Parathyroid adenoma (tissue), 2 donors: ENCODE results near the gene TDRD12.

ENCODE experiments used
- H2AFZ ChIP-seq: fragments of 300-600 bp; sonication (generic); one replicate; pipeline ENCODE4 v1.7.0; 2017; ENCODE audit warnings: antibody characterized with exemption, mild to moderate bottlenecking
- H3K27ac ChIP-seq: fragments of 300-600 bp; sonication (generic); one replicate; pipeline ENCODE4 v1.7.0; 2017
- H3K27me3 ChIP-seq: fragments of 300-600 bp; sonication (generic); one replicate; pipeline ENCODE4 v1.7.0; 2017; ENCODE audit warnings: low read length; ENCODE audit not compliant: control insufficient read depth, insufficient read depth
- H3K36me3 ChIP-seq: fragments of 300-600 bp; sonication (generic); one replicate; pipeline ENCODE4 v1.7.0; 2017; ENCODE audit warnings: low read length; ENCODE audit not compliant: control insufficient read depth, insufficient read depth
- H3K4me1 ChIP-seq: fragments of 300-600 bp; sonication (generic); one replicate; pipeline ENCODE4 v1.7.0; 2017; ENCODE audit warnings: control low read depth
- H3K4me2 ChIP-seq: fragments of 300-600 bp; sonication (generic); one replicate; pipeline ENCODE4 v1.7.0; 2017; ENCODE audit warnings: low read length
- H3K4me3 ChIP-seq: fragments of 300-600 bp; sonication (generic); one replicate; pipeline ENCODE4 v1.7.0; 2017; ENCODE audit warnings: low read depth, low read length
- H3K79me2 ChIP-seq: fragments of 300-600 bp; sonication (generic); one replicate; pipeline ENCODE4 v1.7.0; 2017; ENCODE audit warnings: control low read depth
- H3K9ac ChIP-seq: fragments of 300-600 bp; sonication (generic); one replicate; pipeline ENCODE4 v1.7.0; 2017; ENCODE audit warnings: mild to moderate bottlenecking
- H3K9me3 ChIP-seq: fragments of 300-600 bp; sonication (generic); one replicate; pipeline ENCODE4 v1.7.0; 2017; ENCODE audit warnings: low read length; ENCODE audit not compliant: control insufficient read depth
- CTCF ChIP-seq: fragments of 300-600 bp; sonication (generic); IDR thresholded peaks from one replicate; pipeline ENCODE4 v1.7.0; 2017; ENCODE audit warnings: antibody characterized with exemption, mild to moderate bottlenecking
- donor health status: primary hyperparathyroidism.

Gene TDRD12

GRCh38 chr19:32817569-32818476, 98.3 kb downstream of the TDRD12 start:
- H3K9me3 ChIP-seq, result no peaks in the 10 kb centered on the region
- H3K9ac ChIP-seq, result no peak overlapping the region
- no peaks in the 10 kb centered on the region for H3K4me1 ChIP-seq
- H3K36me3 ChIP-seq, result no peaks in the 10 kb centered on the region
- no peak overlapping the region for H2AFZ ChIP-seq
- H3K27me3 ChIP-seq, result no peaks in the 10 kb centered on the region
- H3K4me2 ChIP-seq, result no peak overlapping the region
- H3K79me2 ChIP-seq, result no peaks in the 10 kb centered on the region
- H3K4me3 ChIP-seq, result no peak overlapping the region
- no peak overlapping the region for H3K27ac ChIP-seq
- TF ChIP-seq CTCF, result no peak

GRCh38 chr19:32818536-32818935, 99.0 kb downstream of the TDRD12 start:
- no peaks in the 10 kb centered on the region for H3K27me3 ChIP-seq
- no peaks in the 10 kb centered on the region for H3K9me3 ChIP-seq
- no peak overlapping the region for H3K27ac ChIP-seq
- H2AFZ ChIP-seq, result no peak overlapping the region
- no peak for TF ChIP-seq CTCF
- H3K79me2 ChIP-seq, result no peaks in the 10 kb centered on the region
- no peaks in the 10 kb centered on the region for H3K36me3 ChIP-seq
- H3K4me3 ChIP-seq, result no peak overlapping the region
- no peaks in the 10 kb centered on the region for H3K4me1 ChIP-seq
- no peak overlapping the region for H3K9ac ChIP-seq
- no peak overlapping the region for H3K4me2 ChIP-seq

DNA sequence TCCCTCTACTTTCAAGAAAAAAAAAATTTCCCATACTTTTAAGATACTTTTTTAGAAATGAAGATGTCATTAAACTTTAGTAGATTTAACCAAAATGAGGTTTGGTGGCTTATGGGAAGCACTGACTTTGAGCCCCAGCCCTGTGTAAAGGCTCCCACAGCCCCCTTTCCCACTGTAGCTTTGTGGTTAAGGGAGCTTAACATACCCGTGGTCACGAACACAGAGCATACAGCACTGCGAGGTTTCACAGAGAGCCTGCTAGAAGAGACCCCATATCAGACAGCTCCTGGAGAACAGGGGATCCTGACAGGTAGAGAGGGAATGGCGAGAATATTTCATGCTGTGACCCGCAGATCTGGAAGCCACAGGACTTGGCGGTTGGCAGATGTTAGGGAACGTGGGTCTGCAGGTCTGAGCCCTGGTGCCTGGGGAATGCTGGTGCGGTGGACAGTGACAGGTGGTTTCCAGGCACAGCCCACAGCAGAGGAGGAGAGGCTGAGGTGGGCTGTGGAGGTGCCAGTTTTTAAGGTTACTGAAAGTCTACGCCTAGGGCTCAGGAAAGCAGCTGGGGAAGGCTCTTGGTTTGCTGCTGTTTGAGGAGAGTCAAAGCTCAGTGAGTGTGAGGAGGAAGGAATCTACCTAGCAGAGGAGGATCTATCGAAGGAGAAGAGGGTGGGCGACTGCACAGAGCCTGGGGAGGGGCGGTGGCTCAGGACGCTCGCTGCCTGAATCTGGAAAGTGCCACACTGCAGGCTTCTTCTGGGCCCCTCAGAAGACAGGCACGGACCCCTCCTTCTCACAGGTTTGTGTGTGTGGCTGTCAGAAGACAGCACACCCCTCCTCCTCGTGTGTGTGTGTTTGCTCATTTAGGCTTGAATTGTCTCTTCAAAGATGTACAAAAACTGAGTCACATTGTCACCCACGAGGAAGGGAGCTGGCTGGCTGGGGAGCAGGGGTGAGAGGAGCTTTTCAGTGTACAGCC, 100.1 kb downstream of the TDRD12 start:
- Histone ChIP-seq H3K27ac (no peak overlapping the region), H3K4me3 (no peak overlapping the region), H3K4me2 (no peak overlapping the region), H3K27me3 (no peaks in the 10 kb centered on the region), H3K4me1 (no peaks in the 10 kb centered on the region), H3K9ac (no peak overlapping the region), H3K36me3 (no peaks in the 10 kb centered on the region), H3K79me2 (no peaks in the 10 kb centered on the region), H2AFZ (no peak overlapping the region), H3K9me3 (no peaks in the 10 kb centered on the region)
- no peak for TF ChIP-seq CTCF

DNA sequence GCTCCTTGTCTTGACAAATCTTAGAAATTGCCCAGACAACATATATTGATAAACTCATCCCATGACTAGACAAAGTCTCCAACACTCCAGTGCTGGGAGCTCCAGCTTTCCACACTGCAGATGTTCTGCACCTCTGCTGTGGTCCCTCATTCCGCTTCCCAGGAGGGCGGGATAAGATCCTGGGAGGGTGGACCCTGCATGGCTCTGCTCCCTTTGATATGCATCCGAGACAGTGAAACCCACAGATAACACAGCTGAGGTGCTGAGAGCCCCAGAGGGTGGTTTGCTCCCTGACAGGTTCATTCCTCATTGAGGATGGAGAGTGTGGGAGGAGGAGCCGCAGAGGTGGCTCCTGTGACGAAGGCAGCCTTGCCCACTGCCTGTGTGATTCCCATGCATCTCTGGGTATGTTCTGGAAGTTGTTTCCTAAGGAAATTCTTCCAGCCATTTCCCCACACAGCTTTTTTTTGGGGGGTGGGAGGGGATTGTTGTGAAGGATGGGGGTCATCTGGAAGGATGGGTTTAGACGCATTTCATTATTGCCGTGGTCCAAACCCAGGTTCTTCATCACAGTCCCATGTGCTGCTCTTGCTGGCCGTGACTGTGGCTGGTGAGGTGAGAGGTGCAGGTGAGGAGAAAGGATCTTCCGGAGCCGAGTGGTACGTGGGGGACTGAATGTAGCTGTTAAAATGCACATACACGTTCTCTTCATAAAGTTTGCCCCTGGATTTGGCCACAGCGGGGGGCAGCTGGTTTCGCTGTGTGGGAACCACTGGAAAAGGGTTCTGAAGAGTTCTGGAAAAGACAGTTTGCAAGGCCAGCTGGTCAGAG, 103.6 kb downstream of the TDRD12 start:
- Histone ChIP-seq H3K4me1 (no peaks in the 10 kb centered on the region), H3K27me3 (no peaks in the 10 kb centered on the region), H3K27ac (no peak overlapping the region), H3K9me3 (no peaks in the 10 kb centered on the region), H3K36me3 (no peaks in the 10 kb centered on the region), H2AFZ (no peak overlapping the region), H3K4me3 (no peak overlapping the region), H3K79me2 (no peaks in the 10 kb centered on the region), H3K4me2 (no peak overlapping the region), H3K9ac (no peak overlapping the region)
- no peak for TF ChIP-seq CTCF
